ENCODE data around the gene PAPPA2. TPM values are rescaled to one million over a fixed set of nuclear protein-coding genes. Genes with fewer than 3 reads are reported as not detected.

PAPPA2 gene
- total RNA-seq, 1 experiment from 2014 or later, result not detected

GRCh38 chr1:176802316-176802715 lies 339.3 kb downstream of the PAPPA2 start:
- Histone ChIP-seq H2AFZ (ENCODE audit: low read length) (no peak overlapping the region), H3K9me2 (replicated peaks; ENCODE audit: low read length) (no peaks in the 10 kb centered on the region), H3K4me3 (ENCODE audit: low read length) (no peak overlapping the region), H3K36me3 (ENCODE audit: low read depth, low read length) (no peaks in the 10 kb centered on the region), H3K79me2 (ENCODE audit: low read length) (no peaks in the 10 kb centered on the region), H3K4me2 (ENCODE audit: low read length) (no peak overlapping the region), H3K4me1 (ENCODE audit: insufficient read depth, low read length) (no peaks in the 10 kb centered on the region), H3K9ac (ENCODE audit: low read length) (no peak overlapping the region), H3F3A (ENCODE audit: low read length, unreplicated experiment) (no peaks in the 10 kb centered on the region), H3K27ac (ENCODE audit: low read length) (no peak overlapping the region), H3K27me3 (ENCODE audit: low read length) (0 out of 2 replicates have a peak, but pooled peaks cover 5% of the 10 kb centered on the region), H3K9me3 (ENCODE audit: low read length) (no peaks in the 10 kb centered on the region), H4K20me1 (ENCODE audit: low read length) (no peaks in the 10 kb centered on the region)
- intact Hi-C loops (cut with micrococcal nuclease), result no loop called here
- ChIA-PET POLR2A (ENCODE audit: unreplicated experiment) (no interaction called here), CTCF (no interaction called here)
- BruUV-seq (replicated peaks), result no TSS peak
- ATAC-seq (no peak), DNase-seq (no peak)
- TF ChIP-seq EZH2 (IDR thresholded peaks at IDR 0.05; ENCODE audit: low read length, unreplicated experiment), result no peak
- TF ChIP-seq EZH2phosphoT487 (IDR thresholded peaks at IDR 0.05; ENCODE audit: borderline replicate concordance, low read length), result no peak
- no peak for TF ChIP-seq CTCF (conservative IDR thresholded peaks at IDR 0.05; ENCODE audit: low read depth, low read length)

GRCh38 chr1:176803042-176803441 lies 340.1 kb downstream of the PAPPA2 start:
- no peak overlapping the region for H3K4me3 ChIP-seq (ENCODE audit: low read length)
- ChIA-PET POLR2A (ENCODE audit: unreplicated experiment) (no interaction called here), CTCF (no interaction called here)
- H3F3A ChIP-seq (ENCODE audit: low read length, unreplicated experiment), result no peaks in the 10 kb centered on the region
- no peaks in the 10 kb centered on the region for H3K36me3 ChIP-seq (ENCODE audit: low read depth, low read length)
- no peaks in the 10 kb centered on the region for H3K9me3 ChIP-seq (ENCODE audit: low read length)
- H3K4me2 ChIP-seq (ENCODE audit: low read length), result no peak overlapping the region
- no peaks in the 10 kb centered on the region for H3K9me2 ChIP-seq (replicated peaks; ENCODE audit: low read length)
- ATAC-seq, result no peak
- H3K9ac ChIP-seq (ENCODE audit: low read length), result no peak overlapping the region
- no peak for DNase-seq
- H2AFZ ChIP-seq (ENCODE audit: low read length), result no peak overlapping the region
- no peaks in the 10 kb centered on the region for H3K4me1 ChIP-seq (ENCODE audit: insufficient read depth, low read length)
- 0 out of 2 replicates have a peak, but pooled peaks cover 5% of the 10 kb centered on the region for H3K27me3 ChIP-seq (ENCODE audit: low read length)
- no peaks in the 10 kb centered on the region for H3K79me2 ChIP-seq (ENCODE audit: low read length)
- TF ChIP-seq CTCF (conservative IDR thresholded peaks at IDR 0.05; ENCODE audit: low read depth, low read length) (no peak), EZH2phosphoT487 (IDR thresholded peaks at IDR 0.05; ENCODE audit: borderline replicate concordance, low read length) (no peak), EZH2 (IDR thresholded peaks at IDR 0.05; ENCODE audit: low read length, unreplicated experiment) (no peak)
- intact Hi-C loops (cut with micrococcal nuclease), result no loop called here
- no peak overlapping the region for H3K27ac ChIP-seq (ENCODE audit: low read length)
- BruUV-seq (replicated peaks), result no TSS peak
- H4K20me1 ChIP-seq (ENCODE audit: low read length), result no peaks in the 10 kb centered on the region

- Histone ChIP-seq H3K9me3 (ENCODE audit: low read length) (no peaks in the 10 kb centered on the region), H3K9me2 (replicated peaks; ENCODE audit: low read length) (no peaks in the 10 kb centered on the region), H4K20me1 (ENCODE audit: low read length) (no peaks in the 10 kb centered on the region), H3K79me2 (ENCODE audit: low read length) (no peaks in the 10 kb centered on the region), H3K36me3 (ENCODE audit: low read depth, low read length) (no peaks in the 10 kb centered on the region), H3K4me3 (ENCODE audit: low read length) (no peak overlapping the region), H3K27me3 (ENCODE audit: low read length) (0 out of 2 replicates have a peak, but pooled peaks cover 5% of the 10 kb centered on the region), H3K4me1 (ENCODE audit: insufficient read depth, low read length) (no peaks in the 10 kb centered on the region), H2AFZ (ENCODE audit: low read length) (no peak overlapping the region), H3K27ac (ENCODE audit: low read length) (no peak overlapping the region), H3K9ac (ENCODE audit: low read length) (no peak overlapping the region), H3F3A (ENCODE audit: low read length, unreplicated experiment) (no peaks in the 10 kb centered on the region), H3K4me2 (ENCODE audit: low read length) (no peak overlapping the region)
- POLR2A ChIA-PET (ENCODE audit: unreplicated experiment), result no interaction called here
- no peak for ATAC-seq
- TF ChIP-seq EZH2phosphoT487 (IDR thresholded peaks at IDR 0.05; ENCODE audit: borderline replicate concordance, low read length) (no peak), EZH2 (IDR thresholded peaks at IDR 0.05; ENCODE audit: low read length, unreplicated experiment) (no peak), CTCF (conservative IDR thresholded peaks at IDR 0.05; ENCODE audit: low read depth, low read length) (no peak)
- intact Hi-C loops (cut with micrococcal nuclease), result no loop called here
- BruUV-seq (replicated peaks), result no TSS peak
- CTCF ChIA-PET, result no interaction called here
- no peak for DNase-seq
Measured at GRCh38 chr1:176803596-176803995, 340.6 kb downstream of the PAPPA2 start.
